ENCODE measurements around the gene RNF227. TPM values are rescaled to one million over a fixed set of nuclear protein-coding genes. Genes with fewer than 3 reads are reported as not detected.

RNF227 gene
- total RNA-seq, 3 donors from 2014 or later: 4.6 to 19.5 (median 8.6) TPM

DNA sequence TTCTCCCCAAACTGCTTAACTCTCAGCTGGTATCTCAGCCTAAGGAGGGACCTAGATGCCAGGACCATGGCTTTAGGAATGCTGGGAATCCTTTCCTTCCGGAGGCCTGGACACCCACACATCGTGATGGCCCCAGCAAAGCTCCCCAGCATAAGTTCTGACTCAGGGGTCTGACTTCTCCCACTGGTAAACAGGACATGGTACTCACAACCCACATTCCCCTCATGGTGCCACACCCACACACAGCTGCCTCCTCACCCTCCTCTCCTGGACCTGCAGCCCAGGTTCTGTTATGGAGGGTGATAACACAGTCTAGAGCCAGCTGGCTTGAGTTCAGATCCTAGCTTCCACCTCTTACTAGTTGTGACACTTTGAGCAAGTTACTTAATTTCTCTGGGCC lies 719 bp upstream of the RNF227 start:
- peak overlapping the region; percentile 97 for H3K27ac ChIP-seq
- no peaks in the 10 kb centered on the region for H3K27me3 ChIP-seq
- DNase-seq (ENCODE audit: low spot score in 2 of 2): peak in 1 of 2 donors; percentile 48
- peaks cover 0 to 5% of the 10 kb centered on the region in 2 donors for H3K4me1 ChIP-seq
- H3K9me3 ChIP-seq: no peaks in the 10 kb centered on the region
- H3K4me3 ChIP-seq: peak overlapping the region in 2 of 3 donors; percentile 71 to 72
- TF ChIP-seq, protein P1, sequence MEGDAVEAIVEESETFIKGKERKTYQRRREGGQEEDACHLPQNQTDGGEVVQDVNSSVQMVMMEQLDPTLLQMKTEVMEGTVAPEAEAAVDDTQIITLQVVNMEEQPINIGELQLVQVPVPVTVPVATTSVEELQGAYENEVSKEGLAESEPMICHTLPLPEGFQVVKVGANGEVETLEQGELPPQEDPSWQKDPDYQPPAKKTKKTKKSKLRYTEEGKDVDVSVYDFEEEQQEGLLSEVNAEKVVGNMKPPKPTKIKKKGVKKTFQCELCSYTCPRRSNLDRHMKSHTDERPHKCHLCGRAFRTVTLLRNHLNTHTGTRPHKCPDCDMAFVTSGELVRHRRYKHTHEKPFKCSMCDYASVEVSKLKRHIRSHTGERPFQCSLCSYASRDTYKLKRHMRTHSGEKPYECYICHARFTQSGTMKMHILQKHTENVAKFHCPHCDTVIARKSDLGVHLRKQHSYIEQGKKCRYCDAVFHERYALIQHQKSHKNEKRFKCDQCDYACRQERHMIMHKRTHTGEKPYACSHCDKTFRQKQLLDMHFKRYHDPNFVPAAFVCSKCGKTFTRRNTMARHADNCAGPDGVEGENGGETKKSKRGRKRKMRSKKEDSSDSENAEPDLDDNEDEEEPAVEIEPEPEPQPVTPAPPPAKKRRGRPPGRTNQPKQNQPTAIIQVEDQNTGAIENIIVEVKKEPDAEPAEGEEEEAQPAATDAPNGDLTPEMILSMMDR (IDR thresholded peaks at IDR 0.05): no peak
- no peak for TF ChIP-seq POLR2A (IDR thresholded peaks at IDR 0.05)
- TF ChIP-seq POLR2AphosphoS5 (IDR thresholded peaks at IDR 0.05): no peak
- no peaks in the 10 kb centered on the region for H3K36me3 ChIP-seq
- intact Hi-C loops (cut with DNase I; ENCODE audit: low total_unique reads): loop anchor here (10.0 kb wide), 1 partner anchor 52 kb away; no protein-coding TSS in a partner anchor

DNA sequence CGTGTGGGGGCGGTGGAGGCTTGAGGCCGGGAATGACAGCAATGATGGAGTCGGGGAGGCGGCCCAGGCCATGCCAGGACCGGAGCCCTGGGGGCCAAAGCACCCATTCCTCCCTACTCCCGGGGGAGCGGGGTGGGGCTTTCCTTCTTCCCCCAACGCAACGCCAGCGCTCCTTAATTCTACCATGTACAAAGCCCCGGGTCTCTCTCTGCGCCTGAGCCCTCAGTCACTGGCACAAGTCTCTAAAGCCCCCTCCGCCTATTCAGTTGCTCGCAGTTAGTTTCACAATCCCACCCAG lies 245 bp upstream of the RNF227 start:
- intact Hi-C loops (cut with DNase I; ENCODE audit: low total_unique reads): loop anchor here (10.0 kb wide), 1 partner anchor 52 kb away; no protein-coding TSS in a partner anchor
- Histone ChIP-seq H3K9me3 (no peaks in the 10 kb centered on the region), H3K4me1 (peaks cover 0 to 5% of the 10 kb centered on the region in 2 donors), H3K36me3 (no peaks in the 10 kb centered on the region), H3K27ac (peak overlapping the region; percentile 97), H3K27me3 (no peaks in the 10 kb centered on the region), H3K4me3 (peak overlapping the region; percentile 49 to 72 (median 71))
- TF ChIP-seq, protein P1 (IDR thresholded peaks at IDR 0.05): no peak
- TF ChIP-seq POLR2A (IDR thresholded peaks at IDR 0.05) (no peak), POLR2AphosphoS5 (IDR thresholded peaks at IDR 0.05) (peak; percentile 4 to 48 (median 18))
- peak; percentile 66 to 85 for DNase-seq (ENCODE audit: low spot score in 2 of 2)

DNA sequence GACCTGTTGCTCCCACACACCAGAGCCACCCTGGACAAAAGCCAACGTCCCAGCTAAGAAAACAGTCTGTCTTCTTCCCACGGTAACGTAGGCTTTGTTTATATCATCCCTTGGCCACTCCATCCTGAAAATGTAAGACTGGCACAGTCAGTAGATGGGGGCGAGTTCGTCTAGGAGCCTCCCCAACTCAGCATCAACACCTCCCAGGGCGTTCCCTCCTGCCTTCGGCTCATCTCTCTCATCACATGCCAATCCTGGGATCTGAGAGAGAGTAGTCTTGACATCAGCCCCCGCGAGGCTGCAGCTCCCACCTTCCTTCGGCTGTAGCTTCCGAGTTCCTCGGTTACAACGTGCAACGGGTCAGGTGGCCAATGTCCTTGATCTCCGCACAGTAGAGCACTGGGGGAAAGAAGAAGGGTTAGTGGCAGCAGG lies 894 bp downstream of the RNF227 start:
- intact Hi-C loops (cut with DNase I; ENCODE audit: low total_unique reads): loop anchor here (10.0 kb wide), 1 partner anchor 50 kb away; no protein-coding TSS in a partner anchor
- Histone ChIP-seq H3K27ac (peak overlapping the region; percentile 97), H3K4me3 (peak overlapping the region; percentile 49 to 72 (median 71)), H3K9me3 (no peaks in the 10 kb centered on the region), H3K36me3 (peaks cover 6% of the 10 kb centered on the region), H3K27me3 (no peaks in the 10 kb centered on the region), H3K4me1 (peaks cover 0 to 5% of the 10 kb centered on the region in 2 donors)
- TF ChIP-seq POLR2AphosphoS5 (IDR thresholded peaks at IDR 0.05): no peak
- peak in 1 of 2 donors; percentile 59 for DNase-seq (ENCODE audit: low spot score in 2 of 2)

DNA sequence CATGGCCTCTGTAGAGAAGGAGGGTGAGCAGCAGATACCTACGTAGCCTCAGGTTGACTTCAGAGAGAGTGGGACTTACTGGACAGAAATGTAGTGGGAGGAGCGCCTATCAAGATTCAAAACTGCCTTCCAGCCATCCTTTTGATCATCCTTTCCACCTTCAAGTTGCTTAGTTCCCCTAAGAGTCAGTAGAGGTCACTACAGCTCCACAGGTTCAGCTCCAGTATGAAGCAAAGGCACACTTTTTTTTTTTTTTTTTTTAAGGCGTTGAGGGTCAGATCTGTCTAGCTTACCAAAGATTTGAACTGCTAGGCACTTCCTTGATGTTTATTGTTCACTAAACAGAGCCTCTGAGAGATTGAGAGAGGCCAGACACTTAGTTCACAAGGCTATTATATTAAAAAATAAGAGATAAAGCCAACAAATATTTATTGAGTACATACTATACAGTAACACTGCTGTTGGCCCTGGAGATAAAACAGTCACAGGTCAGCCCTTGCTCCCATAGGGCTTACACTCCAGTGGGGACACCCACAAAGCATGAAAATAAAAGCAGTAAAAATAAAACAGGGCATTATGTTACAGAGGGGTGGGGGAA lies 3.1 kb downstream of the RNF227 start:
- no peaks in the 10 kb centered on the region for H3K9me3 ChIP-seq
- intact Hi-C loops (cut with DNase I; ENCODE audit: low total_unique reads): loop anchor here (10.0 kb wide), 1 partner anchor 48 kb away; no protein-coding TSS in a partner anchor
- peaks cover 0 to 5% of the 10 kb centered on the region in 2 donors for H3K4me1 ChIP-seq
- no peaks in the 10 kb centered on the region for H3K27me3 ChIP-seq
- no peak for TF ChIP-seq POLR2A (IDR thresholded peaks at IDR 0.05)
- TF ChIP-seq, protein P1 (IDR thresholded peaks at IDR 0.05): peak; percentile 38 to 79 (median 74)
- H3K4me3 ChIP-seq: no peak overlapping the region
- no peak overlapping the region for H3K27ac ChIP-seq
- DNase-seq (ENCODE audit: low spot score in 2 of 2): no peak
- peaks cover 6% of the 10 kb centered on the region for H3K36me3 ChIP-seq

DNA sequence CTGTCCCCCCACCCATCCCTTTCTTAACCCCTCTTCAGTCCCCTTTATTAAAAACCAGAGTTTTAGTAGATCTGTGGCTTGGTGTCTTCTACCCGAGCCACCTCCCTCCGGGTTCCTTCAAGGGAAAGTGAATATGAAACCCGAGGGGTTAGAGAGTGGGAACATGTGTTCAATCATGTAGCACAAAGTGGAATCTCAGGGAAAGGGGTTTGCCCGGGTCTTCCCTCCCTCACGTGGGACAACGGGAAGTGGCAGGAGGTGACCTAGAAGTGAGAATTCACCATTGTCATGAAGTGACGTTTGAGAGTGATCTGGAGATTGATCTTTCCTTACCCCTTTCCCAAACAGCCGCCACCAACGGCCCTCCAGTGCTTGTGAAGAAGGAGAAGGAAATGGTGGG lies 5.0 kb downstream of the RNF227 start:
- no peak overlapping the region for H3K27ac ChIP-seq
- intact Hi-C loops (cut with DNase I; ENCODE audit: low total_unique reads): loop anchor here (10.0 kb wide), 1 partner anchor 46 kb away; no protein-coding TSS in a partner anchor
- peaks cover 0 to 5% of the 10 kb centered on the region in 2 donors for H3K4me1 ChIP-seq
- H3K9me3 ChIP-seq: no peaks in the 10 kb centered on the region
- no peak overlapping the region for H3K4me3 ChIP-seq
- H3K36me3 ChIP-seq: peaks cover 6% of the 10 kb centered on the region
- H3K27me3 ChIP-seq: no peaks in the 10 kb centered on the region
- DNase-seq (ENCODE audit: low spot score in 2 of 2): no peak
- no peak for TF ChIP-seq POLR2AphosphoS5 (IDR thresholded peaks at IDR 0.05)
- TF ChIP-seq, protein P1 (IDR thresholded peaks at IDR 0.05): no peak
- no peak for TF ChIP-seq POLR2A (IDR thresholded peaks at IDR 0.05)
